PC-3 (cell line): ENCODE results near the gene PPIF. TPM values are rescaled to one million over a fixed set of nuclear protein-coding genes. Genes with fewer than 3 reads are reported as not detected.

Experiments
- ATAC-seq: fragments of 200-7000 bp; cut with Tn5 transposase; 2 replicates; pipeline ENCODE4 v1.9.1; 2020; ENCODE audit warnings: mild to moderate bottlenecking, moderate library complexity
- BruUV-seq: library from RNA; stranded (reverse); fragments of 400-500 nt; replicated peaks from 2 replicates; lab custom pipeline; 2021; lab: Mats Ljungman, UMichigan
- CTCF ChIA-PET: fragments of 300-600 bp; sonication (Branson Sonifier 250); formaldehyde crosslinking; loops from one replicate; lab custom pipeline; 2022; ENCODE audit warnings: antibody characterized with exemption; lab: Charles Lee
- POLR2A ChIA-PET: fragments of 300-600 bp; sonication (Branson Sonifier 250); formaldehyde crosslinking; loops from one replicate; lab custom pipeline; 2022; ENCODE audit warnings: antibody characterized with exemption; ENCODE audit not compliant: unreplicated experiment; lab: Charles Lee
- DNase-seq: peaks from one replicate; pipeline ENCODE4 v3.0.0-alpha.2; 2015
- H2AFZ ChIP-seq: fragments of 300-600 bp; sonication (generic); 2 replicates; pipeline ENCODE4 v1.6.0; 2016; ENCODE audit warnings: antibody characterized with exemption, low read length
- H3F3A ChIP-seq: fragments of 300-600 bp; sonication (generic); one replicate; pipeline ENCODE4 v1.6.0; 2017; ENCODE audit warnings: antibody characterized with exemption, low read length, control low read depth, mild to moderate bottlenecking; ENCODE audit not compliant: unreplicated experiment
- H3K27ac ChIP-seq: fragments of 300-600 bp; sonication (generic); 2 replicates; pipeline ENCODE4 v1.5.1; 2016; ENCODE audit warnings: mild to moderate bottlenecking, low read length
- H3K27me3 ChIP-seq: fragments of 300-600 bp; sonication (generic); 2 replicates; pipeline ENCODE4 v1.6.1; 2016; ENCODE audit warnings: low read length, mixed read lengths
- H3K36me3 ChIP-seq: fragments of 300-600 bp; sonication (generic); 2 replicates; pipeline ENCODE4 v1.6.1; 2016; ENCODE audit warnings: low read depth, mixed run types, low read length, mixed read lengths
- H3K4me1 ChIP-seq: fragments of 300-600 bp; sonication (generic); 2 replicates; pipeline ENCODE4 v1.5.1; 2016; ENCODE audit warnings: low read length; ENCODE audit not compliant: insufficient read depth
- H3K4me2 ChIP-seq: fragments of 300-600 bp; sonication (generic); 2 replicates; pipeline ENCODE4 v1.6.0; 2016; ENCODE audit warnings: low read length
- H3K4me3 ChIP-seq: fragments of 300-600 bp; sonication (generic); 2 replicates; pipeline ENCODE4 v1.5.1; 2016; ENCODE audit warnings: mild to moderate bottlenecking, low read length, mixed read lengths
- H3K79me2 ChIP-seq: fragments of 300-600 bp; sonication (generic); 2 replicates; pipeline ENCODE4 v1.6.1; 2017; ENCODE audit warnings: low read length, mixed read lengths
- H3K9ac ChIP-seq: fragments of 300-600 bp; sonication (generic); 2 replicates; pipeline ENCODE4 v1.6.0; 2016; ENCODE audit warnings: mild to moderate bottlenecking, low read length
- H3K9me2 ChIP-seq: fragments of 300-600 bp; sonication (generic); replicated peaks from 2 replicates; pipeline ENCODE4 v1.6.1; 2016; ENCODE audit warnings: mixed run types, low read length, mixed read lengths
- H3K9me3 ChIP-seq: fragments of 300-600 bp; sonication (generic); 2 replicates; pipeline ENCODE4 v1.6.1; 2016; ENCODE audit warnings: low read length, mixed read lengths
- H4K20me1 ChIP-seq: fragments of 300-600 bp; sonication (generic); 2 replicates; pipeline ENCODE4 v1.6.1; 2016; ENCODE audit warnings: low read length, mixed read lengths
- EZH2 ChIP-seq: fragments of 300-600 bp; sonication (generic); IDR thresholded peaks from one replicate; pipeline ENCODE4 v1.6.1; 2017; ENCODE audit warnings: antibody characterized with exemption, mild to moderate bottlenecking, low read length; ENCODE audit not compliant: unreplicated experiment
- EZH2phosphoT487 ChIP-seq: fragments of 300-600 bp; sonication (generic); IDR thresholded peaks from 2 replicates; pipeline ENCODE4 v1.6.1; 2018; ENCODE audit warnings: mild to moderate bottlenecking, antibody characterized with exemption, low read length, borderline replicate concordance
- intact Hi-C: fragments of 100-400 bp; cut with micrococcal nuclease; formaldehyde crosslinking; loops from 2 replicates; pipeline ENCODE4 v1.9.0; 2023
- total RNA-seq: library from RNA; depleted of rRNA; stranded (reverse); fragments of >200 nt; gene quantifications from 2 replicates; pipeline ENCODE4 v1.2.3, GENCODE V29; 2014
- TF ChIP-seq, protein P1 (sequence below): fragments of 300-600 bp; sonication (generic); conservative IDR thresholded peaks from 2 replicates; pipeline ENCODE4 v1.5.1; 2017; ENCODE audit warnings: antibody characterized with exemption, low read depth, mild to moderate bottlenecking, low read length

Gene PPIF
- total RNA-seq, 1 experiment from 2014 or later: 381 TPM

DNA sequence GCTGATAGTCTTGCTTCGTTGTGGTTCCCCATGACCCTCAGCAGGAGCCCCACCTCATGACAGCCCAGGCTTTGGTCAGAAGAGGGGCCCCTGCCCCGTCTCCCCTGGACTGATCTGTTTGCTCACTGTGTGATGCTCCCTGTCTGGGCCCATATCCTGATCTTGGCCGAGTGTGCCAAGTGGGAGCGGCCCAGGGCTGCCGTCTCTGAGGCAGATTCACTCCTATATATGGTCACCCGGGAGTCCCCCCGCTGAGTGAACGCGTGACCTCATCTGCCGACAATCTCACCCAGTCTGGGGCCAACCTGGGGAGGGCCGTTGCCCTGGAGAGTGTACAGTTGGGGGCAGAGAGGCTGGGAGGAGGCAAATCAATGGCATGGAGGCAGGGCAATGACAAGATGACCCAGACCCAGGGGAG is 34.5 kb downstream of the PPIF start:
- Histone ChIP-seq H3K9me2 (no peaks in the 10 kb centered on the region), H3K36me3 (no peaks in the 10 kb centered on the region), H4K20me1 (no peaks in the 10 kb centered on the region), H3K27ac (no peak overlapping the region), H3K9ac (no peak overlapping the region), H3K4me3 (no peak overlapping the region), H3F3A (no peaks in the 10 kb centered on the region), H3K4me1 (peaks cover 9% of the 10 kb centered on the region), H2AFZ (no peak overlapping the region), H3K27me3 (no peaks in the 10 kb centered on the region), H3K9me3 (no peaks in the 10 kb centered on the region), H3K79me2 (no peaks in the 10 kb centered on the region), H3K4me2 (no peak overlapping the region)
- CTCF ChIA-PET: no interaction called here
- no peak for DNase-seq
- BruUV-seq: no TSS peak
- ATAC-seq: no peak
- intact Hi-C loops: no loop called here
- TF ChIP-seq EZH2phosphoT487 (no peak), EZH2 (no peak)
- TF ChIP-seq, protein P1, sequence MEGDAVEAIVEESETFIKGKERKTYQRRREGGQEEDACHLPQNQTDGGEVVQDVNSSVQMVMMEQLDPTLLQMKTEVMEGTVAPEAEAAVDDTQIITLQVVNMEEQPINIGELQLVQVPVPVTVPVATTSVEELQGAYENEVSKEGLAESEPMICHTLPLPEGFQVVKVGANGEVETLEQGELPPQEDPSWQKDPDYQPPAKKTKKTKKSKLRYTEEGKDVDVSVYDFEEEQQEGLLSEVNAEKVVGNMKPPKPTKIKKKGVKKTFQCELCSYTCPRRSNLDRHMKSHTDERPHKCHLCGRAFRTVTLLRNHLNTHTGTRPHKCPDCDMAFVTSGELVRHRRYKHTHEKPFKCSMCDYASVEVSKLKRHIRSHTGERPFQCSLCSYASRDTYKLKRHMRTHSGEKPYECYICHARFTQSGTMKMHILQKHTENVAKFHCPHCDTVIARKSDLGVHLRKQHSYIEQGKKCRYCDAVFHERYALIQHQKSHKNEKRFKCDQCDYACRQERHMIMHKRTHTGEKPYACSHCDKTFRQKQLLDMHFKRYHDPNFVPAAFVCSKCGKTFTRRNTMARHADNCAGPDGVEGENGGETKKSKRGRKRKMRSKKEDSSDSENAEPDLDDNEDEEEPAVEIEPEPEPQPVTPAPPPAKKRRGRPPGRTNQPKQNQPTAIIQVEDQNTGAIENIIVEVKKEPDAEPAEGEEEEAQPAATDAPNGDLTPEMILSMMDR: no peak
- POLR2A ChIA-PET: no interaction called here

DNA sequence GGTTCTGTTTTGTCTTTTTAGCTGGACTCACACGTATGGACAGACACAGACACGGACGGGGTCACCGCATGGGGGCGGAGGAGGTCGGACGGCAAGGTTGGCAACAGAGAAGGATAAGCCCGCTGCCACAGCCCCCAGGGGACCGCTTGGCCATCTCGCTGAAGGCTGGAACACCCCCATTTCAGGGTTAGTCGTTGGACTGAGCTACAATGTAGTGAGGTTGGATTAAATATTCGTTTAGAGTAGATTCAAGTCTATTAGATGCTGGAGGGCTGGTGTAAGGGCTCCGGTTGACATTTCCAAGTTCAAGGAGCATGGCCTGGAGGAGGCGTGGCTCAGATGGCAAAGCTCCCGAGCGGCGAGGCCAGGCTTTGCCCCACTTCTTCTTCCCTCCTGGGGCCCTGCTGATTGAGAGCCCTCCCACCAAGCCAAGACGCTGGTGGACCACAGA is 35.2 kb downstream of the PPIF start:
- DNase-seq (no peak), ATAC-seq (no peak)
- Histone ChIP-seq H3K9me3 (no peaks in the 10 kb centered on the region), H3K9ac (no peak overlapping the region), H3F3A (no peaks in the 10 kb centered on the region), H3K9me2 (no peaks in the 10 kb centered on the region), H2AFZ (no peak overlapping the region), H3K4me3 (no peak overlapping the region), H3K36me3 (no peaks in the 10 kb centered on the region), H3K4me2 (no peak overlapping the region), H3K27me3 (no peaks in the 10 kb centered on the region), H3K79me2 (no peaks in the 10 kb centered on the region), H3K4me1 (peaks cover 9% of the 10 kb centered on the region), H3K27ac (no peak overlapping the region), H4K20me1 (no peaks in the 10 kb centered on the region)
- POLR2A ChIA-PET: no interaction called here
- BruUV-seq: TSS peak; percentile 3
- CTCF ChIA-PET: interaction anchor here (0.6 kb wide), 1 partner anchor 66 kb away, joined by 3 read pairs; no protein-coding TSS in a partner anchor
- TF ChIP-seq, protein P1: no peak
- TF ChIP-seq EZH2 (no peak), EZH2phosphoT487 (no peak)
- intact Hi-C loops: no loop called here

DNA sequence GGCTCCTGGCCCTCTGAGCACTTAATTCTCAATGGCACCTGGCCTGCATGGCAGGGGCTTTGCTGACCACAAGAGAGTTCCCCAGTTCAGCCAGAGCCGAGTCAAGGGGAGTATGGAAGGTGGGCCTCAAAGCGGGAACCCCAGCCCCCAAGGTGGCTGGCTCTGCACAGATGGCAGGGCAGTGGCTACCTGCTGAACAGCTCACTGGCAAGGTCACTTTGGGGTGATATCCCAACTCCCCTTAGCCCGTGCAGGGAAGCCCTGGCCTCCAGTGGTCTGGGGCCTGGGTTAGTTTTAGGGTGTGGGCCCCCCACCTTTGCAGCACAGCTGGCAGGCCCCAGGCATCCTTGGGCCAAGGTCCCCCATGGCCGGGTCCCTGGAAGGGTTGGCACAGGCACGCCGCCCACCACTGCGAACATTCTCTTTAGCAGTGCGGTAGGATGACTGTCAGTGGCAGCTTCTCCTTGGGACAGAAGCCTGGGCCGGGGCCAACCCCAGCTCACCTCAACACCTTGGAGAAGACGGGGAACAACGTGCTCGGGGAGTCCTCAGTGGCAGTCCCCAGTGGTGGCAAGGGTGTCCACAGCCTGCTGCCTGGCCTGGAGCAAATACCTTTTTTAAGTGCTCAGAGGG is 36.8 kb downstream of the PPIF start:
- BruUV-seq: no TSS peak
- Histone ChIP-seq H3K27ac (no peak overlapping the region), H3K79me2 (no peaks in the 10 kb centered on the region), H3K4me3 (no peak overlapping the region), H3K9ac (no peak overlapping the region), H3K4me2 (no peak overlapping the region), H3K9me3 (no peaks in the 10 kb centered on the region), H3K36me3 (no peaks in the 10 kb centered on the region), H2AFZ (no peak overlapping the region), H3K4me1 (peaks cover 9% of the 10 kb centered on the region), H3K27me3 (no peaks in the 10 kb centered on the region), H3K9me2 (no peaks in the 10 kb centered on the region), H4K20me1 (no peaks in the 10 kb centered on the region), H3F3A (no peaks in the 10 kb centered on the region)
- POLR2A ChIA-PET: no interaction called here
- intact Hi-C loops: no loop called here
- no peak for DNase-seq
- no peak for TF ChIP-seq EZH2
- TF ChIP-seq, protein P1: no peak
- no peak for TF ChIP-seq EZH2phosphoT487
- no peak for ATAC-seq
- CTCF ChIA-PET: interaction anchor here (0.6 kb wide), 1 partner anchor 104 kb away, joined by 3 read pairs; no protein-coding TSS in a partner anchor
